ENCODE results near the gene ABT1.

The ABT1 gene

DNA sequence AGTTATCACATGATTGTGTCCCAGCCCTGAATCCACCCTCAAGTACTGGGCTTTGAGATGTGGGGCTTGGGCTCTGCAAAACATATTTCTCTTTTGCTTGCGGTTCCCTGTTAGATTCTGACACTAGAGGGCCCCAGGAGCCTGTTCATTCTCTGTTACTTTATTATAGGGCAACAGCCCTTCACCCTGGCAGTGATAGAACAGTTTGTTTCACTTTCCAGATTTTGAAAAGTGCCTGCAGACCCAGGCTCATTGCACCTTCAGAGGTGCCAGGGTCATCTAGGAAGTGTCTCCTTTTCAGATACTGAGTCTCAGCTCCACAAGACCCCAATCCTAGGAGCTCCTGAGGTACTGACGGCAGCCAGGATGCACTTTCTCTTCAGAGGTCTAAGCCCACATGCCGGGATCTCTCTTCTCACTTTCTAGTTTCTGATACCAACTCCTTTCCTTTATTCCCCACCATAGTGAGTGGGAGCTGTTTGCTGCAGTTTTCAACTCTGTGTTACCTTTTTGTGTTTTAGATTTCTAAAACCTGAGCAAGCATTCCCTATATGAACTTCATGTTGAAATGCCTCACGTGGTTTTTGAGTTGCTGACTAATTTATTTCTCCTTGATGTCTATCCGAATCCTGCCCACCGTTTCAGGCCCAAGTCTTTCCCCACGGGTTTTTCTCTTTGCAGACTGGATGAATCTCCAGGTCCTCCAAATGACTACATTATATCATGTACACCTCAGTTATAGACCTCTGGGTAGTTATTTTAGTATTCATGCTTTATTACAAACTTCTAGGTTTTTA lies 10.9 kb downstream of the ABT1 start:
- peak; percentile 73 for DNase-seq

DNA sequence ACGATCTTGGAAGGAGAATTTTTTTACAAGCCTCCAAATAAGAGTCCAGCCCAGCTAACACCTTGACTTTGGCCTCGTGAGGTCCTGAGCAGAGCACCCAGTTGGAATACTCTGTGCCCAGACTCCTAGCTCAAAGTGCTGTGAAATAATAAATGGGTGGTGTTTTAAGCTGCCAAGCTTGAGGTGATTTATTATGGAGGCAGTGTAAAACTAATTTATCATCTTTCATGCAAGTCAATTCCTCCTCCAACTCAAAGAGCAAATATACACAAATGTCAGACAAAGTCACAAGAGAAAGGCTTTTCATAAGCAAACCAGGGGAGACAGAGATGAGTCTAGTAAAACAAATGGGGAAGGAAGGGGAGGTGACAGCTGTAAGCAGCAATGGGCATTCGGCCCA lies 12.7 kb downstream of the ABT1 start:
- no peak for DNase-seq

DNA sequence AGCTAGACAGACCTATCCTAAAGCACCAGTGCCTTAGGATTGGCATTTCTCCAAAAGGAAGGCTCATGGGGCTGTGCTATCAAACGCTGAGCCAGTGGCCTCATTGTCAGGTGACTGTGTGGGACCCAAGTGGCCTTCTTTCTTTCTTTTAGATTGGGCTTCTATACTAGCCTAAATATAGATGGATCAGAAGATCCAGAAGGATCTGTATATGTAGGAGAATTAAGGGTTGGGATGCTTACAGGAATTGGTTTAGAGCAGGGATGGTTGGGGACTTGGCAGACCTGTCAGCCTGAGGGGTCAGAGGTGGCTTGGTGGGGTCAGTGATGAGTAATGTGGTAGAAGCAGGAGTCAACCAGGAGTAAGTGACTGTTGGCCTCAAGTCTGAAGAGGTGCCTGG lies 14.8 kb downstream of the ABT1 start:
- DNase-seq: no peak

- no peak for DNase-seq
Measured at GRCh38 chr6:26613201-26613600, 16.4 kb downstream of the ABT1 start.

GRCh38 chr6:26613689-26614683 lies 17.2 kb downstream of the ABT1 start:
- DNase-seq: peak; percentile 18

DNA sequence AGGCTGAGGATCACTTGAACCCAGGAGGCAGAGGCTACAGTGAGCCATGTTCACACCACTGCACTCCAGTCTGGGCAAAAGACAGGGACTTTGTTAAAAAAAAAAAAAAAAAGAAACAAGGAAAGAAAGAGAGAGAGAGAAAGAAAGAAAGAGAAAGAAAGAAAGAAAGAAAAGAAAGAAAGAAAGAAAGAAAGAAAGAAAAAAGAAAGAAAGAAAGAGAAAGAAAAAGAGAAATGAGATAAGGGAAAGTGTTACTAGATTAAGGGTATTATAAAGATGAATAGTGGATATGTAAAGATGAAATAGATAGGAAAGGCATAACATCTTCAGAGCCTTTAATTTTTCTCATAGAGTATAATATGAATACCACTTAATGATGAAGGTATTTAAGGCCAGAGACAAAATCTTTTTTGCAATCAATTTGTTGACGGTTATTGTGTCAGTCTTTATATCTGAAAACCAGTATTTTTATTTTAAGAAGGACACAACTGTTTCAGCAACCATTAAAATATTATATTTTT lies 26.6 kb downstream of the ABT1 start:
- no peak for DNase-seq

DNA sequence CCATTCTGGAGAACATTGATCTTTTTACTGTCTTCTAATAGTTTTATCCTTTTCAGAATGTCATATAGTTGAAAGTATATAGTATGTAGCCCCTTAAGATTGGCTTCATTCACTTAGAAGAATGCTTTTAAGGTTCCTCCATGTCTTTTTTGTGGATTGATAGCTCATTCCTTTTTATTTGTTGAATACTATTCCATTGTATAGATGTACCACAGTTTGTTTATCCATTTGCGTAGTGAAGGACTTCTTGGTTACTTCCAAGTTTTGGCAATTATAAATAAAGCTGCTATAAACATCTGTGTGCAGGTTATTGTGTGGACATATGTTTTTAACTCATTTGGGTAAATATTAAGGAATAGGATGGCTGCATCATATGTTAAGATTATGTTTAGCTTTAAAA lies 27.8 kb downstream of the ABT1 start:
- no peak for DNase-seq

- DNase-seq: no peak
Measured at GRCh38 chr6:26627843-26628242, 31.1 kb downstream of the ABT1 start.

- peak; percentile 25 for DNase-seq
Measured at GRCh38 chr6:26629359-26629758, 32.6 kb downstream of the ABT1 start.

- no peak for DNase-seq
Measured at GRCh38 chr6:26640806-26641205, 44.1 kb downstream of the ABT1 start.

DNA sequence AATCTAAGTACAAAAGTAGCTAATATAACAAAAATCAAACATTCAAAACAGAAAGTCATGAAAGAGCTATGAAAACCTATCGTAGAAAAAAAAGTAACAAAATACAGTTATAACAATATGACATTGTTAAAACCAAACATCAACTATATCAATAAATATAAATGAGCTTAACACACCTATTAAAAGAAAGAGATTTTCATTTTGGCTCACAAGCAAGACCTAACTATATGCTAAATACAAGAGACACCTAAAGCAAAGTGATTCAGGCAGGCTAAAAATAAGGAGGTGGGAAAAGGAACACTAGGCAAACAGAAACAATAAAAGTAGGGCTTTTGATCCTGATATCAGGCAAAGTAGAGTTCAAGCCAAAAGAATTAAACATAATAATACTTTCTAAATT lies 49.3 kb downstream of the ABT1 start:
- DNase-seq: no peak
